ENCODE measurements around the gene MPPED2. TPM values are rescaled to one million over a fixed set of nuclear protein-coding genes. Genes with fewer than 3 reads are reported as not detected.

MPPED2 gene
- total RNA-seq, 1 donor from 2014 or later = not detected

GRCh38 chr11:30377347-30377746, 208.8 kb downstream of the MPPED2 start:
- no peaks in the 10 kb centered on the region for H3K36me3 ChIP-seq (ENCODE audit: control insufficient read depth, insufficient read depth, low read length)
- H3K4me3 ChIP-seq (ENCODE audit: low read depth, low read length) = no peak overlapping the region
- FAIRE-seq (no peak), DNase-seq (ENCODE audit: low read depth) (peak; percentile 76)
- H3K27me3 ChIP-seq (ENCODE audit: control insufficient read depth, insufficient read depth, low read length) = no peaks in the 10 kb centered on the region
- TF ChIP-seq CTCF (IDR thresholded peaks at IDR 0.05; ENCODE audit: insufficient read depth, low read length, severe bottlenecking) = no peak

- H3K27me3 ChIP-seq (ENCODE audit: control insufficient read depth, insufficient read depth, low read length) = no peaks in the 10 kb centered on the region
- DNase-seq (ENCODE audit: low read depth) (no peak), FAIRE-seq (no peak)
- H3K4me3 ChIP-seq (ENCODE audit: low read depth, low read length) = no peak overlapping the region
- TF ChIP-seq CTCF (IDR thresholded peaks at IDR 0.05; ENCODE audit: insufficient read depth, low read length, severe bottlenecking) = no peak
- no peaks in the 10 kb centered on the region for H3K36me3 ChIP-seq (ENCODE audit: control insufficient read depth, insufficient read depth, low read length)
Measured at GRCh38 chr11:30370164-30370563, 216.0 kb downstream of the MPPED2 start.

DNA sequence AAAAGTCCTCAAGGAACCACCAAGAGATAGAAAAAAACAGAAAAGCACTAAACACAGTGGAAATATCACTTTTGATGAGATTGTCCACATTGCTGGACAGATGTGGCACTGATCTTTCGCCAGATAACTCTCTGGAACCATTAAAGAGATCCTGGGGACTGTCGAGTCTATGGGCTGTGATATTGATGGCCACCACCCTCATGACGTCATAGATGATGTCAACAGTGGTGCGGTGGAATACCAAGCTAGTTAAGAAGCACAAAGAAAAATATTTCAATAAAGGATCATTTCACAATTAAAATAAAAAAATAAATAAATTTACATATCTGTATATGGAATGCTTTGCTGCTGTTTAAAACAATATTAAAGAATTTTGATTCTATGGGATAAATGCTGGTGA, 217.8 kb downstream of the MPPED2 start:
- no peak for TF ChIP-seq CTCF (IDR thresholded peaks at IDR 0.05; ENCODE audit: insufficient read depth, low read length, severe bottlenecking)
- FAIRE-seq = no peak

DNA sequence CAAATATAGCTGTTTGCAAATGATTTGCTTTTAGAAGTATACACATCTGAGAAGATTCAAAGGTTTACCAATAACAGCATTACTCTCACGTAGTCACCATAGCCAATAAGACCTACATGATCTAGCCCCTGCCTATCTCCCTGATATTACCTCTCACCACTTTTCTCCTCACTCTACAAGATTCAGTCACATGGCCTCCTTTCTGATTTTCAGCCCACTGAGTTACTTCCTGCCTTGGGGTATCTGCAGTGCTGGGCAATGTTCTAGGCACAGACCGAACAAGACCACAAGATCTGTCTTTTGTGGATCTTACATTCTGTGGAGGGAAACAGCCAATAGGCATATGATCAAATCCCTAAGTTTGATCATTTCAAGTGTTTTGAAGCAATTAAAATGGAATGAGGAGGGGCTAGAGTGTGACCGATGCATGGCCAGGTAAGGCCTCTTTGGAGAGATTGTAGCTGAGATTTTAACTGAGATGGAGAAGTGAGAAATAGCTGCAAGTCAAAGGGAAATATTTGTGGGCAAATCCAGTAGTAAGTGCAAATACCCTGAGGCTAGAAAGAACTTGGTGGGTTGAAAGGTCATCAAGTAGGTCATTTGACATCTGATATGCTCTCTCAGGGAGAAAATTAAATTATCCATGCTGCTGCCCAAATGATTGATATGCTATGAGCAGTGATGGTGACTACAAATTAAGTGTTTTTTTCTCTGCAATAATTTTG, 220.2 kb downstream of the MPPED2 start:
- Histone ChIP-seq H3K4me3 (ENCODE audit: low read depth, low read length) (no peak overlapping the region), H3K27me3 (ENCODE audit: control insufficient read depth, insufficient read depth, low read length) (no peaks in the 10 kb centered on the region), H3K36me3 (ENCODE audit: control insufficient read depth, insufficient read depth, low read length) (no peaks in the 10 kb centered on the region)
- no peak for DNase-seq (ENCODE audit: low read depth)
- no peak for FAIRE-seq
- TF ChIP-seq CTCF (IDR thresholded peaks at IDR 0.05; ENCODE audit: insufficient read depth, low read length, severe bottlenecking) = no peak

More for the DNA sequence above, 217.8 kb downstream of the MPPED2 start:
- H3K27me3 ChIP-seq (ENCODE audit: control insufficient read depth, insufficient read depth, low read length) = no peaks in the 10 kb centered on the region
- no peak overlapping the region for H3K4me3 ChIP-seq (ENCODE audit: low read depth, low read length)
- no peaks in the 10 kb centered on the region for H3K36me3 ChIP-seq (ENCODE audit: control insufficient read depth, insufficient read depth, low read length)
- no peak for DNase-seq (ENCODE audit: low read depth)

- DNase-seq (ENCODE audit: low read depth) (no peak), FAIRE-seq (no peak)
- H3K27me3 ChIP-seq (ENCODE audit: control insufficient read depth, insufficient read depth, low read length) = no peaks in the 10 kb centered on the region
- no peak for TF ChIP-seq CTCF (IDR thresholded peaks at IDR 0.05; ENCODE audit: insufficient read depth, low read length, severe bottlenecking)
- no peak overlapping the region for H3K4me3 ChIP-seq (ENCODE audit: low read depth, low read length)
- H3K36me3 ChIP-seq (ENCODE audit: control insufficient read depth, insufficient read depth, low read length) = no peaks in the 10 kb centered on the region
Measured at GRCh38 chr11:30364837-30365482, 221.2 kb downstream of the MPPED2 start.

Data from bronchial epithelial cell (primary cell).